Astrocyte (in vitro differentiated cells and primary cell): ENCODE measurements around the gene TMEM63A. TPM values are rescaled to one million over a fixed set of nuclear protein-coding genes. Genes with fewer than 3 reads are reported as not detected.
"Not testable (repeated sequence)": the region's sequence is repeated elsewhere in the genome, so short reads cannot be mapped to it uniquely, and the experiment has no call there.

ENCODE experiments used
- DNase-seq: peaks from one replicate; pipeline ENCODE4 v3.0.0-alpha.2; 2010; ENCODE audit warnings: low read depth
- FAIRE-seq: peaks from 2 replicates; lab custom pipeline; 2011; peaks lifted over from hg19 to GRCh38; lab: Jason Lieb, UNC
- H2AFZ ChIP-seq: 2 replicates; pipeline ENCODE4 v1.6.0; 2012; ENCODE audit warnings: low read depth, low read length, inconsistent platforms
- H3K27ac ChIP-seq: 2 replicates; pipeline ENCODE4 v1.5.1; 2011; ENCODE audit warnings: low read depth, low read length, inconsistent platforms
- H3K27me3 ChIP-seq: 2 replicates; pipeline ENCODE4 v1.6.0; 2011; ENCODE audit warnings: low read length, inconsistent platforms; ENCODE audit not compliant: insufficient read depth
- H3K36me3 ChIP-seq: 2 replicates; pipeline ENCODE4 v1.5.1; 2011; ENCODE audit warnings: low read length, inconsistent platforms; ENCODE audit not compliant: insufficient read depth
- H3K4me1 ChIP-seq: 2 replicates; pipeline ENCODE4 v1.5.1; 2011; ENCODE audit warnings: low read length, inconsistent platforms; ENCODE audit not compliant: insufficient read depth
- H3K4me2 ChIP-seq: 2 replicates; pipeline ENCODE4 v1.6.0; 2012; ENCODE audit warnings: low read length, inconsistent platforms
- H3K4me3 ChIP-seq: 2 replicates; pipeline ENCODE4 v1.5.1; 2011; ENCODE audit warnings: low read depth, mild to moderate bottlenecking, low read length, inconsistent platforms; ENCODE audit not compliant: insufficient read depth
- H3K79me2 ChIP-seq: 2 replicates; pipeline ENCODE4 v1.6.0; 2012; ENCODE audit warnings: mild to moderate bottlenecking, low read length, inconsistent platforms; ENCODE audit not compliant: insufficient read depth
- H3K9ac ChIP-seq: 2 replicates; pipeline ENCODE4 v1.6.0; 2012; ENCODE audit warnings: mild to moderate bottlenecking, low read length, inconsistent platforms
- H3K9me3 ChIP-seq: 2 replicates; pipeline ENCODE4 v1.5.1; 2012; ENCODE audit warnings: low read depth, mild to moderate bottlenecking, low read length, inconsistent platforms; ENCODE audit not compliant: insufficient read depth
- H4K20me1 ChIP-seq: 2 replicates; pipeline ENCODE4 v1.6.0; 2012; ENCODE audit warnings: low read length, inconsistent platforms; ENCODE audit not compliant: insufficient read depth
- H3K27ac Mint-ChIP-seq: one replicate; pipeline ENCODE4 v1.8.0; 2021; ENCODE audit warnings: mild to moderate bottlenecking, mixed read lengths; ENCODE audit not compliant: unreplicated experiment
- H3K27me3 Mint-ChIP-seq: one replicate; pipeline ENCODE4 v1.8.0; 2021; ENCODE audit warnings: low read depth, mixed read lengths; ENCODE audit not compliant: unreplicated experiment
- H3K36me3 Mint-ChIP-seq: one replicate; pipeline ENCODE4 v1.8.0; 2021; ENCODE audit warnings: low read depth, mixed read lengths; ENCODE audit not compliant: unreplicated experiment
- H3K4me1 Mint-ChIP-seq: one replicate; pipeline ENCODE4 v1.8.0; 2021; ENCODE audit warnings: low read depth, mixed read lengths; ENCODE audit not compliant: unreplicated experiment
- H3K4me3 Mint-ChIP-seq: one replicate; pipeline ENCODE4 v1.8.0; 2021; ENCODE audit warnings: mild to moderate bottlenecking, moderate library complexity, mixed read lengths; ENCODE audit not compliant: unreplicated experiment
- H3K9me3 Mint-ChIP-seq: one replicate; pipeline ENCODE4 v1.8.0; 2021; ENCODE audit warnings: mild to moderate bottlenecking, mixed read lengths; ENCODE audit not compliant: unreplicated experiment
- EZH2 ChIP-seq: IDR thresholded peaks from 2 replicates; pipeline ENCODE4 v1.6.1; 2012; ENCODE audit warnings: mild to moderate bottlenecking, low read length, inconsistent platforms; ENCODE audit not compliant: insufficient read depth
- total RNA-seq: library from RNA; stranded (reverse); gene quantifications from 2 replicates; pipeline ENCODE4 v1.2.1, GENCODE V29; 2021
- TF ChIP-seq, protein P1 (sequence below): IDR thresholded peaks from 2 replicates; pipeline ENCODE4 v1.5.1; 2011; ENCODE audit warnings: low read depth, mild to moderate bottlenecking, inconsistent platforms, low read length, moderate library complexity; ENCODE audit not compliant: insufficient read depth

TMEM63A gene
- total RNA-seq, 1 donor from 2014 or later: 28.7 TPM

DNA sequence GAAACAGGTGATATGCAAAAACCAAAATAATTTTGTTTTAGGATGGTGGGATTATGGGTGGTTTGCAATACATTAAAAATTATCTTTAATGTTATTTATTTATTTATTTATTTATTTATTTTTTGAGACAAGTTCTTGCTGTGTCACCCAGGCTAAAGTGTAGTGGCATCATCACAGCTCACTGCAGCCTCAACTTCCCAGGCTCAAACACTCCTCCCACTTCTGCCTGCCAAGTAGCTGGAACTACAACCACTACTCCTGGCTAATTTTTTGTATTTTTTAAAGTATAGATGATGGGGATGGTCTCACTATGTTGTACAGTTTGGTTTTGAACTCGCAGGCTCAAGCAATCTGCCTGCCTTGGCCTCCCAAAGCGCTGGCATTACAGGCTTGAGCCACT is 48.4 kb upstream of the TMEM63A start:
- H3K27me3 ChIP-seq: no peaks in the 10 kb centered on the region
- FAIRE-seq (no peak), DNase-seq (no peak)
- TF ChIP-seq, protein P1, sequence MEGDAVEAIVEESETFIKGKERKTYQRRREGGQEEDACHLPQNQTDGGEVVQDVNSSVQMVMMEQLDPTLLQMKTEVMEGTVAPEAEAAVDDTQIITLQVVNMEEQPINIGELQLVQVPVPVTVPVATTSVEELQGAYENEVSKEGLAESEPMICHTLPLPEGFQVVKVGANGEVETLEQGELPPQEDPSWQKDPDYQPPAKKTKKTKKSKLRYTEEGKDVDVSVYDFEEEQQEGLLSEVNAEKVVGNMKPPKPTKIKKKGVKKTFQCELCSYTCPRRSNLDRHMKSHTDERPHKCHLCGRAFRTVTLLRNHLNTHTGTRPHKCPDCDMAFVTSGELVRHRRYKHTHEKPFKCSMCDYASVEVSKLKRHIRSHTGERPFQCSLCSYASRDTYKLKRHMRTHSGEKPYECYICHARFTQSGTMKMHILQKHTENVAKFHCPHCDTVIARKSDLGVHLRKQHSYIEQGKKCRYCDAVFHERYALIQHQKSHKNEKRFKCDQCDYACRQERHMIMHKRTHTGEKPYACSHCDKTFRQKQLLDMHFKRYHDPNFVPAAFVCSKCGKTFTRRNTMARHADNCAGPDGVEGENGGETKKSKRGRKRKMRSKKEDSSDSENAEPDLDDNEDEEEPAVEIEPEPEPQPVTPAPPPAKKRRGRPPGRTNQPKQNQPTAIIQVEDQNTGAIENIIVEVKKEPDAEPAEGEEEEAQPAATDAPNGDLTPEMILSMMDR: no peak
- no peak for TF ChIP-seq EZH2
- H3K9ac ChIP-seq: no peak overlapping the region
- H3K4me2 ChIP-seq: no peak overlapping the region
- Mint-ChIP-seq H3K9me3 (no peaks in the 10 kb centered on the region), H3K4me3 (no peak overlapping the region), H3K27ac (no peak overlapping the region), H3K4me1 (no peaks in the 10 kb centered on the region), H3K27me3 (no peaks in the 10 kb centered on the region), H3K36me3 (no peaks in the 10 kb centered on the region)
- H3K9me3 ChIP-seq: no peaks in the 10 kb centered on the region
- no peaks in the 10 kb centered on the region for H3K79me2 ChIP-seq
- no peaks in the 10 kb centered on the region for H3K36me3 ChIP-seq
- no peak overlapping the region for H3K4me3 ChIP-seq
- no peaks in the 10 kb centered on the region for H4K20me1 ChIP-seq
- H2AFZ ChIP-seq: no peak overlapping the region
- no peaks in the 10 kb centered on the region for H3K4me1 ChIP-seq
- H3K27ac ChIP-seq: no peak overlapping the region

DNA sequence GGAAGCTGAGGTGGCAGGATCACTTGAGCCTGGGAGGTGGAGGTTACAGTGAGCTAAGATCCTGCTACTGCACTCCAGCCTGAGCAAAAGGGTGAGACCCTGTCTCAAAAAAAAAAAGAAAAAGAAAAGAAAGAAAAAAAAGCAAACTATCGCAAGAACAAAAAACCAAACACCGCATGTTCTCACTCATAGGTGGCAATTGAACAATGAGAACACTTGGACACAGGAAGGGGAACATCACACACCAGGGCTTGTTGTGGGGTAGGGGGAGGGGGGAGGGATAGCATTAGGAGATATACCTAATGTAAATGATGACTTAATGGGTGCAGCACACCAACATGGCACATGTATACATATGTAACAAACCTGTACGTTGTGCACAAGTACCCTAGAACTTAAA is 47.3 kb upstream of the TMEM63A start:
- DNase-seq, H3K4me1 ChIP-seq, H3K27ac Mint-ChIP-seq, H3K27me3 ChIP-seq, H3K27me3 Mint-ChIP-seq, H3K4me3 ChIP-seq, FAIRE-seq, H3K4me1 Mint-ChIP-seq, H2AFZ ChIP-seq, H3K36me3 Mint-ChIP-seq, H3K4me2 ChIP-seq, H3K79me2 ChIP-seq, H3K27ac ChIP-seq, H3K9me3 ChIP-seq, H3K9ac ChIP-seq, H4K20me1 ChIP-seq, H3K36me3 ChIP-seq, H3K9me3 Mint-ChIP-seq, H3K4me3 Mint-ChIP-seq: not testable (repeated sequence)

DNA sequence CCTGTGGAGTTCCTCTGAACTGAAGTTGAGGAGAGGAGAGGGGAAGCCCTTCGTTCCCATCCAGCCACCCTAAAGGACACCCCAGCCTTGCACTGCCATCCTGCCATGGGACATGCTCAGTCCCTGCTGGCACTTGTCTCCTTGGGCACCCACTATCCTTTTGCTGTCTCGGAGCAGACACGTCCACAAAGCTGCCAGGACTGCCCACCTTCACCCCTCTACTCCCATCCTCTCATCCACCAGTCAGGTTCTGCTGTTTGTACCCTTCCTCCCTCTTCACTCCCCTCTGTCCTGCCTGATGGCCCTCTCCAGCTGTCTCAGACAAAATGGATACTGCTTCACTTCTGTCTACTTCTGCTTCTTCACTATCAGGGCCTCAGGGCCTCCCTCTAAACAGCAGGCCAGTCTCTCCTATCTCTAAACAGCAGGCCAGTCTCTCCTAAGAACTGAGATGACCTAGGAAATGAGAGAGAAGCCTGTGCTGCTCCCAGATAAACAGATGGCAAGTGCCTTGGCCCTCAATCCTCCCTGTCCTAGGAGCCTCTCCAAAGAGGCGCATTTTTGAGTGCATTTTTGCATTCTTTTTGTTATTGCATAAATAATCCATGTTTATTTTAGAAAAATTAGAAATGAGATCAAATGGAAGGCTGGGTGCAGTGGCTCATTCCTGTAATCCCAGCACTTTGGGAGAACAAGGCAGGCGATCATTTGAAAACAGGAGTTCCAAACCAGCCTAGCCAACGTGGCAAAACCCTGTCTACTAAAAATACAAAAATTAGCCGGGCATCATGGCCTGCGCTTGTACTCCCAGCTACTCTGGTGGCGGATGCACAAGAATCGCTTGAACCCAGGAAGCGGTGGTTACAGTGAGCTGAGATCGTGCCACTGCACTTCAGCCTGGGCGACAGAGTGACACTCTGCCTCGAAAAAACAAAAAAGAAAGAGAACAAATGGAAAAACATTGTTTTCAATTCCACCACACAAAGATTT is 46.3 kb upstream of the TMEM63A start:
- H3K27me3 ChIP-seq: no peaks in the 10 kb centered on the region
- no peaks in the 10 kb centered on the region for H4K20me1 ChIP-seq
- H3K27ac Mint-ChIP-seq: no peak overlapping the region
- no peaks in the 10 kb centered on the region for H3K36me3 ChIP-seq
- H3K36me3 Mint-ChIP-seq: no peaks in the 10 kb centered on the region
- H3K27me3 Mint-ChIP-seq: no peaks in the 10 kb centered on the region
- peaks cover under 1% of the 10 kb centered on the region for H3K4me1 ChIP-seq
- DNase-seq (no peak), FAIRE-seq (no peak)
- no peak overlapping the region for H3K9ac ChIP-seq
- H3K4me1 Mint-ChIP-seq: no peaks in the 10 kb centered on the region
- no peak overlapping the region for H2AFZ ChIP-seq
- TF ChIP-seq EZH2: no peak
- TF ChIP-seq, protein P1: no peak
- H3K79me2 ChIP-seq: peaks cover 4% of the 10 kb centered on the region
- no peak overlapping the region for H3K4me3 ChIP-seq
- H3K9me3 ChIP-seq: no peaks in the 10 kb centered on the region
- H3K27ac ChIP-seq: no peak overlapping the region
- no peak overlapping the region for H3K4me3 Mint-ChIP-seq
- no peaks in the 10 kb centered on the region for H3K9me3 Mint-ChIP-seq
- H3K4me2 ChIP-seq: no peak overlapping the region
